ENCODE measurements around the gene TMEM37. TPM values are rescaled to one million over a fixed set of nuclear protein-coding genes. Genes with fewer than 3 reads are reported as not detected.

TMEM37 gene
- polyA plus RNA-seq, 1 experiment: 0.63 TPM

DNA sequence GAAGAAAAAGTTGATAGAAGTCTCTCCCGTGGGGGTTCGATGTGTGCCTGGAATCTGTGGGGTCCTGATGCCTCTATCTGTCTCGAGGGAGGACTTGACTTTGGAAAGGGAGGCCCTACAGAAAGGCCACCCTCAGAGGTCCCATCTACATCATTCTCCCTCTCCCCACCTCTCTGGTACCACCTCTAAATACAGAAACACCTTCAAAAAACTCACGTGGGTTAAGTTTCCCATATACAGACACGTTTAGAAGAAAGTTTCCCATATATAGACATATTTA, 5.3 kb upstream of the TMEM37 start:
- DNase-seq (ENCODE audit: low read depth): no peak
- TF ChIP-seq, protein P1, sequence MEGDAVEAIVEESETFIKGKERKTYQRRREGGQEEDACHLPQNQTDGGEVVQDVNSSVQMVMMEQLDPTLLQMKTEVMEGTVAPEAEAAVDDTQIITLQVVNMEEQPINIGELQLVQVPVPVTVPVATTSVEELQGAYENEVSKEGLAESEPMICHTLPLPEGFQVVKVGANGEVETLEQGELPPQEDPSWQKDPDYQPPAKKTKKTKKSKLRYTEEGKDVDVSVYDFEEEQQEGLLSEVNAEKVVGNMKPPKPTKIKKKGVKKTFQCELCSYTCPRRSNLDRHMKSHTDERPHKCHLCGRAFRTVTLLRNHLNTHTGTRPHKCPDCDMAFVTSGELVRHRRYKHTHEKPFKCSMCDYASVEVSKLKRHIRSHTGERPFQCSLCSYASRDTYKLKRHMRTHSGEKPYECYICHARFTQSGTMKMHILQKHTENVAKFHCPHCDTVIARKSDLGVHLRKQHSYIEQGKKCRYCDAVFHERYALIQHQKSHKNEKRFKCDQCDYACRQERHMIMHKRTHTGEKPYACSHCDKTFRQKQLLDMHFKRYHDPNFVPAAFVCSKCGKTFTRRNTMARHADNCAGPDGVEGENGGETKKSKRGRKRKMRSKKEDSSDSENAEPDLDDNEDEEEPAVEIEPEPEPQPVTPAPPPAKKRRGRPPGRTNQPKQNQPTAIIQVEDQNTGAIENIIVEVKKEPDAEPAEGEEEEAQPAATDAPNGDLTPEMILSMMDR (IDR thresholded peaks at IDR 0.05; ENCODE audit: insufficient read depth, low read depth, low read length): no peak
- H3K36me3 ChIP-seq (ENCODE audit: control insufficient read depth, insufficient read depth, low read length): no peaks in the 10 kb centered on the region
- H3K27me3 ChIP-seq (ENCODE audit: control insufficient read depth, insufficient read depth, low read length): peaks cover 11% of the 10 kb centered on the region
- H3K4me3 ChIP-seq (ENCODE audit: low read depth, low read length): no peak overlapping the region
- POLR2A ChIA-PET: no interaction called here
- CTCF ChIA-PET: no interaction called here

DNA sequence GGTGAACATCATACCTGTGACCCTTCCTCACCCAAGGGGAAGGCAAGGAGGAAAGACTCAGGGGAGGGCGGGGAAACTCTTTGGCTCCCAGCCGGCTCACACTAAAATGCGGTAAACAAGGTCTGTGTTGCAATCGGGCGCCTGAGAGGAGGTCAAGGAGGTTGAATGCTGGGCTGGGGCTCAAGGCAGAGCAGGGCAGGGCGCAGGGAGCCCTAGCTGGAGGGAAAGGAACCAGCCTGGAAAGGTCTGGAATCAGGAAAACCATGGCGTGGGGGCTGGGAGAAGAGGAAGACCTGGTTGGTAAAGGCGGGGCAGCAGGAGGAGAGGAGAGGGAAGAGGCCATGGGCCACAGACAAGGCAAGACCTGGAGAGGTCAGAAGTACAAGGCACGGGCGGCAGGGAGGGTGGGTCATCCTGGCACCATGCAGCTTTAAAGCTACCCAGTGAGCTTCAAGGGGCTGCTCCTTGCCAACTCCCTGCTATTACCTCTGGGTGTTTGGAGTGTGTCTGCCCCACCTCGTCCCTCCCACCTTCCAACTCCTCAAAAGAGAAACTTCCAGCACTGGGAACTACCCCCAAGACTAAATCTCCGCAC, 4.8 kb upstream of the TMEM37 start:
- TF ChIP-seq, protein P1 (IDR thresholded peaks at IDR 0.05; ENCODE audit: insufficient read depth, low read depth, low read length): no peak
- Histone ChIP-seq H3K36me3 (ENCODE audit: control insufficient read depth, insufficient read depth, low read length) (no peaks in the 10 kb centered on the region), H3K4me3 (ENCODE audit: low read depth, low read length) (no peak overlapping the region), H3K27me3 (ENCODE audit: control insufficient read depth, insufficient read depth, low read length) (peaks cover 11% of the 10 kb centered on the region)
- CTCF ChIA-PET: no interaction called here
- no peak for DNase-seq (ENCODE audit: low read depth)
- POLR2A ChIA-PET: no interaction called here

DNA sequence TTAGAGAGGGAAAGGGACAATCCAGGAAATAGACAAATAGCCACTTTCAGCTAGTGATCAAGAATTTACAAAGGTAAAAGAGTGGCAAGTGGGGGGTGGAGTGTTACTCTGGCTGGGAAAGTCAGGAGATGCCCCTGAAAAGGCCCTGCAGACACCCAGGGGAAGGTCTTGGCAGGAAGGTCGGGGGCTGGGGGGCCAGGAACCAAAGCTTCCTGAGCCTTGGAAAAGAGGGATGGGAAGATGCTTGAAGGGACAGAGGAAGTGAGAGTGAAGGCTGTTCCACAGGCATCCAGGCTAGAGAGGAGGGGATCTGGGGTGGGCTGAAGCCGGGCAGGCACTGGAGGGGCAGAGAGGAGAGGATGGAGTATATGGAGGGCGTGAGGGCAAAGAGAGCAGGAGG, 3.9 kb upstream of the TMEM37 start:
- TF ChIP-seq, protein P1 (IDR thresholded peaks at IDR 0.05; ENCODE audit: insufficient read depth, low read depth, low read length): no peak
- CTCF ChIA-PET: no interaction called here
- POLR2A ChIA-PET: no interaction called here
- Histone ChIP-seq H3K27me3 (ENCODE audit: control insufficient read depth, insufficient read depth, low read length) (peaks cover 9% of the 10 kb centered on the region), H3K4me3 (ENCODE audit: low read depth, low read length) (no peak overlapping the region), H3K36me3 (ENCODE audit: control insufficient read depth, insufficient read depth, low read length) (no peaks in the 10 kb centered on the region)
- DNase-seq (ENCODE audit: low read depth): no peak

DNA sequence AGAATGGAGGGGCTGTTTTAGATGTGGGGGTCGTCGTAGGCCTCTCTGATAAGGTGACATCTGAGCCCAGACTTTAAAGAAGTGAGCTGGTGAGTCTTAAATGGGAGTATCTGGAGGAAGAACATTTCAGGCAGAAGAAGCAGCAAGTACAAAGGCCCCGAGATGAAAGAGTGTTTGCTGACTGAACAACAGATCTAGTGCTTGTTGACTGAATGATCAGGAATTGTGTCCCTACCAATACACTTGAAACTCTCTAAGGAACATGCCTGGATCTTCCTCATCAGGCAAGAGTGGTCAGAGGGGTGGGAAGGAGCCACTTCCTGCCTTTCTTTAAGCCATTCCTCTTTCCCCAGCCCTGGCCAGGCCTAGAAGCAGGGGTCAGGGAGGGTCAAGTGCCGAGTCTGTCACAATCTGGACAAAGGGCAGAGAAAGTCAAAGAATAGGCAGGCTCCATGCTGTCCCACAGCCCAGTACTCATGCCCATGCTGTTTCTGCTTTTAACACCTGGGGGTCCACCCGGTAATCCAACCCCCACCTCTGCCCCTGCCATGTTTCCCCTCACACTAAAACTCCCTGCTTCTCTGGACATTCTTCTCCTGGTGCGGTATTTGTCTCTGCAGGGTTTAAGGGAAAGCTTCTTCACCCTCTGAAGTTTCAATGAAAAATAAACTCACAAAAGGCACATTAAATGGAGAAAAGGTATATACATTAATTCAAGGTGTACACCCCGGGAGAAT, 3.0 kb upstream of the TMEM37 start:
- Histone ChIP-seq H3K4me3 (ENCODE audit: low read depth, low read length) (no peak overlapping the region), H3K27me3 (ENCODE audit: control insufficient read depth, insufficient read depth, low read length) (peaks cover 8% of the 10 kb centered on the region), H3K36me3 (ENCODE audit: control insufficient read depth, insufficient read depth, low read length) (no peaks in the 10 kb centered on the region)
- ChIA-PET CTCF (no interaction called here), POLR2A (no interaction called here)
- DNase-seq (ENCODE audit: low read depth): no peak
- TF ChIP-seq, protein P1 (IDR thresholded peaks at IDR 0.05; ENCODE audit: insufficient read depth, low read depth, low read length): no peak

DNA sequence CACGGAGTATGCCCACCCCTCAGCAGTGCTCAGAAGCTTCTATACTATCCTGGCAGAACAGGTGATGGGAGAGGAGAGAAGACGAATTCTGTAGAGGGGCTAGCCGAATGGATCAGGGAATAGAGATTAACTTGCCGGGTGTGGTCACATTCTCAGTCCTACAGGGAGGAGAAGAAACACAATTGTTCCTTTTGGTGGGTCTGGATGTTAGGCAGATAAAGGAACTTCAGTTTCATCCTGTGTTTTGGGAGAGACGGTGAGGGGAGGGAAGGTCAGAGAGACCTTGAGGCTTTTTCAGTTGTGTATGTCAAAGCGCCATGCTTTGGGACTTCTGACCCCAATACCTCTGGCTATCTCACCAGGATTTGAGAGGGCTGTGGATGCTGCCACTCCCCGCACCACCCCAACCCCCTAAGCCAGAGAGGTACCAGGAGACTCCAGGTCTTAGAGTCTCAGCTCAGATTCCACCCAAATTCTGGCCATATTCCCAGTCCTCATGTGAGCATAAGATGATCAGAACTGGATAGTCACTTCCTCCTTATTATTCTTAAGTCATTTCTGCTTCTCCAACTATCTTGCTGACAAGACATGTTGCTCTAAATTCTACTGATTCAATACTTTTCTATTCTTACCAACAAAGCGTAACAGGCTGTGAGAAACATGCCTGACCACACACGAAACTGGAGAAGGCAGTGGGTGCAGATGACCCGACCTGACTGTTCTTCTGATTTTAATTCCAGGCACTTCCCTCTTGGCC, 2.3 kb upstream of the TMEM37 start:
- Histone ChIP-seq H3K4me3 (ENCODE audit: low read depth, low read length) (no peak overlapping the region), H3K36me3 (ENCODE audit: control insufficient read depth, insufficient read depth, low read length) (no peaks in the 10 kb centered on the region), H3K27me3 (ENCODE audit: control insufficient read depth, insufficient read depth, low read length) (peaks cover 8% of the 10 kb centered on the region)
- ChIA-PET POLR2A (no interaction called here), CTCF (interaction anchor here (0.8 kb wide), 1 partner anchor 47 kb away, joined by 3 read pairs; no protein-coding TSS in a partner anchor)
- no peak for DNase-seq (ENCODE audit: low read depth)
- TF ChIP-seq, protein P1 (IDR thresholded peaks at IDR 0.05; ENCODE audit: insufficient read depth, low read depth, low read length): no peak

Data from BJ (cell line).